HepG2 (cell line): ENCODE data around the gene TAF3.
A peak's percentile ranks its signal among the peaks of the same experiment; 100 is the strongest.

ENCODE experiments used
- BCL6 ChIP-seq: IDR thresholded peaks from 2 replicates; pipeline ENCODE4 v1.6.1; 2016; ENCODE audit warnings: missing genetic modification reagents, missing compliant biosample characterization
- KLF6 ChIP-seq: IDR thresholded peaks from 2 replicates; pipeline ENCODE4 v1.8.0; 2016; ENCODE audit warnings: missing biosample characterization, missing genetic modification reagents
- MAFG ChIP-seq: sonication (generic); formaldehyde crosslinking; IDR thresholded peaks from 2 replicates; pipeline ENCODE4 v1.5.1; 2020; ENCODE audit warnings: mild to moderate bottlenecking, missing genetic modification reagents
- POLR2A ChIP-seq, 2 experiments: IDR thresholded peaks; 2 replicates each; pipeline ENCODE4 v1.6.1; 2011; ENCODE audit warnings: low read depth in 2 of 2, low read length in 2 of 2, mild to moderate bottlenecking in 1 of 2, moderate library complexity in 1 of 2; ENCODE audit not compliant: insufficient read depth in 1 of 2
- POLR2AphosphoS5 ChIP-seq: IDR thresholded peaks from 2 replicates; pipeline ENCODE4 v1.6.1; 2012; ENCODE audit warnings: low read depth, low read length
- STAT5B ChIP-seq: sonication (generic); formaldehyde crosslinking; IDR thresholded peaks from 2 replicates; pipeline ENCODE4 v1.4.0; 2020; ENCODE audit warnings: missing genetic modification reagents
- TP53 ChIP-seq: sonication (generic); formaldehyde crosslinking; conservative IDR thresholded peaks from 2 replicates; pipeline ENCODE4 v1.4.0; 2020; ENCODE audit warnings: missing genetic modification reagents
- ZNF737 ChIP-seq: sonication (generic); formaldehyde crosslinking; IDR thresholded peaks from 2 replicates; pipeline ENCODE4 v1.5.0; 2020; ENCODE audit warnings: missing genetic modification reagents, mild to moderate bottlenecking, borderline replicate concordance
- ZSCAN30 ChIP-seq: sonication (generic); formaldehyde crosslinking; IDR thresholded peaks from 2 replicates; pipeline ENCODE4 v1.5.0; 2020; ENCODE audit warnings: mild to moderate bottlenecking, missing genetic modification reagents
- TF ChIP-seq, protein P1 (sequence below): sonication (generic); formaldehyde crosslinking; IDR thresholded peaks from 2 replicates; pipeline ENCODE4 v1.4.0; 2020; ENCODE audit warnings: low read depth, mild to moderate bottlenecking, missing genetic modification reagents
- TF ChIP-seq, protein P2 (sequence below): IDR thresholded peaks from 2 replicates; pipeline ENCODE4 v1.6.1; 2012; ENCODE audit warnings: inconsistent platforms
- TF ChIP-seq, protein P3 (sequence below): sonication (generic); formaldehyde crosslinking; IDR thresholded peaks from 2 replicates; pipeline ENCODE4 v1.5.0; 2020; ENCODE audit warnings: mild to moderate bottlenecking, missing genetic modification reagents, moderate library complexity
- TF ChIP-seq, protein P4 (sequence below): IDR thresholded peaks from 2 replicates; pipeline ENCODE4 v1.6.1; 2016

DNA sequence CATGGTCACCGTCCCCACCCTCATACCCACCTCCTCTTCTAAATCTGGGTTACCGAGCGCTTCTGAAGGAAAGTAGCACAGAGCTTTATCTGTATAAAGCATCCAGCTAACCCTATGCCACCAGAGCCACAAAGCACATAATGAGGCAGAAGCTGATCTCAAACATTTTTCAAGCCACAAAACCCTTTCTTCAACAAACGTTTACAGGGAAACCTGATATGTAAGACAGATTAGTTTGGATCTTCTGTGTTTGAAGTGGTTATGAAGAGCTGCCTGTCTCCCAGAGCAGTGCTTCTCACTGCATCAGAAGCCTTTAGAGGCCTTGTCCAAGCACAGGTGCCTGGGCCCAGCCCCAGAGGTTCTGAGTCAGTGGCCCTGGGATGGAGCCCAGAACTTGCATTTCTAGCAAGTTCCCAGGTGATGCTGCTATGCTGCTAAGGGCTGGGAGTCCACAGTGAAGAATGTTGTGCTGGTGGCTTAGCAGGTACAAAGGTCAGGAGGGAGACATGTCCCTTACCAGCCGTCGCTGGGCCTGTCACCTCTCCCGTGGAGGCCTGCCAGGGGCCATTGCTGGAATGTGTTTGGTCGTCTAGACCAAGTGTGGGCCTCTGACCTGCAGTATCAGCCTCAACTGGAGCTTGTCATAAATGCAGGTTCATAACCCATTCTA lies 90.4 kb downstream of the TAF3 start:
- TF ChIP-seq, protein P1, sequence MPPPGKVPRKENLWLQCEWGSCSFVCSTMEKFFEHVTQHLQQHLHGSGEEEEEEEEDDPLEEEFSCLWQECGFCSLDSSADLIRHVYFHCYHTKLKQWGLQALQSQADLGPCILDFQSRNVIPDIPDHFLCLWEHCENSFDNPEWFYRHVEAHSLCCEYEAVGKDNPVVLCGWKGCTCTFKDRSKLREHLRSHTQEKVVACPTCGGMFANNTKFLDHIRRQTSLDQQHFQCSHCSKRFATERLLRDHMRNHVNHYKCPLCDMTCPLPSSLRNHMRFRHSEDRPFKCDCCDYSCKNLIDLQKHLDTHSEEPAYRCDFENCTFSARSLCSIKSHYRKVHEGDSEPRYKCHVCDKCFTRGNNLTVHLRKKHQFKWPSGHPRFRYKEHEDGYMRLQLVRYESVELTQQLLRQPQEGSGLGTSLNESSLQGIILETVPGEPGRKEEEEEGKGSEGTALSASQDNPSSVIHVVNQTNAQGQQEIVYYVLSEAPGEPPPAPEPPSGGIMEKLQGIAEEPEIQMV (CRISPR knock-in tag): no peak
- no peak for TF ChIP-seq MAFG (CRISPR knock-in tag)
- no peak for TF ChIP-seq TP53 (CRISPR knock-in tag)
- TF ChIP-seq POLR2AphosphoS5: no peak
- TF ChIP-seq, protein P2, sequence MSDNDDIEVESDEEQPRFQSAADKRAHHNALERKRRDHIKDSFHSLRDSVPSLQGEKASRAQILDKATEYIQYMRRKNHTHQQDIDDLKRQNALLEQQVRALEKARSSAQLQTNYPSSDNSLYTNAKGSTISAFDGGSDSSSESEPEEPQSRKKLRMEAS: peak; percentile 56; the same call in 1 of the 2 replicates
- TF ChIP-seq, protein P3, sequence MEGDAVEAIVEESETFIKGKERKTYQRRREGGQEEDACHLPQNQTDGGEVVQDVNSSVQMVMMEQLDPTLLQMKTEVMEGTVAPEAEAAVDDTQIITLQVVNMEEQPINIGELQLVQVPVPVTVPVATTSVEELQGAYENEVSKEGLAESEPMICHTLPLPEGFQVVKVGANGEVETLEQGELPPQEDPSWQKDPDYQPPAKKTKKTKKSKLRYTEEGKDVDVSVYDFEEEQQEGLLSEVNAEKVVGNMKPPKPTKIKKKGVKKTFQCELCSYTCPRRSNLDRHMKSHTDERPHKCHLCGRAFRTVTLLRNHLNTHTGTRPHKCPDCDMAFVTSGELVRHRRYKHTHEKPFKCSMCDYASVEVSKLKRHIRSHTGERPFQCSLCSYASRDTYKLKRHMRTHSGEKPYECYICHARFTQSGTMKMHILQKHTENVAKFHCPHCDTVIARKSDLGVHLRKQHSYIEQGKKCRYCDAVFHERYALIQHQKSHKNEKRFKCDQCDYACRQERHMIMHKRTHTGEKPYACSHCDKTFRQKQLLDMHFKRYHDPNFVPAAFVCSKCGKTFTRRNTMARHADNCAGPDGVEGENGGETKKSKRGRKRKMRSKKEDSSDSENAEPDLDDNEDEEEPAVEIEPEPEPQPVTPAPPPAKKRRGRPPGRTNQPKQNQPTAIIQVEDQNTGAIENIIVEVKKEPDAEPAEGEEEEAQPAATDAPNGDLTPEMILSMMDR (CRISPR knock-in tag): peak; percentile 37; the same call in 1 of the 2 replicates
- TF ChIP-seq STAT5B (CRISPR knock-in tag): no peak
- TF ChIP-seq, protein P4, sequence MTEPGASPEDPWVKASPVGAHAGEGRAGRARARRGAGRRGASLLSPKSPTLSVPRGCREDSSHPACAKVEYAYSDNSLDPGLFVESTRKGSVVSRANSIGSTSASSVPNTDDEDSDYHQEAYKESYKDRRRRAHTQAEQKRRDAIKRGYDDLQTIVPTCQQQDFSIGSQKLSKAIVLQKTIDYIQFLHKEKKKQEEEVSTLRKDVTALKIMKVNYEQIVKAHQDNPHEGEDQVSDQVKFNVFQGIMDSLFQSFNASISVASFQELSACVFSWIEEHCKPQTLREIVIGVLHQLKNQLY (CRISPR knock-in tag): no peak
- TF ChIP-seq POLR2A (IDR thresholded peaks at IDR 0.05; ENCODE audit: insufficient read depth in 1 of 2, low read depth in 2 of 2, low read length in 2 of 2): no peak
- no peak for TF ChIP-seq ZNF737 (CRISPR knock-in tag)
- no peak for TF ChIP-seq ZSCAN30 (CRISPR knock-in tag)
- peak; percentile 74 for TF ChIP-seq BCL6 (CRISPR knock-in tag)
- no peak for TF ChIP-seq KLF6 (CRISPR knock-in tag)
